Activated T-helper 1 cell treated with anti-CD3 and anti-CD28 coated beads, Interleukin-2, amount 50 U/mL, for 16 hours (primary cell): ENCODE data around the gene SLC6A4.

Source experiments
- DNase-seq, 2 donors: peaks; one replicate each; pipeline ENCODE4 v3.0.0-alpha.2; 2020; ENCODE audit warnings: low read depth in 1 of 2, low spot score in 1 of 2

Gene SLC6A4

DNA sequence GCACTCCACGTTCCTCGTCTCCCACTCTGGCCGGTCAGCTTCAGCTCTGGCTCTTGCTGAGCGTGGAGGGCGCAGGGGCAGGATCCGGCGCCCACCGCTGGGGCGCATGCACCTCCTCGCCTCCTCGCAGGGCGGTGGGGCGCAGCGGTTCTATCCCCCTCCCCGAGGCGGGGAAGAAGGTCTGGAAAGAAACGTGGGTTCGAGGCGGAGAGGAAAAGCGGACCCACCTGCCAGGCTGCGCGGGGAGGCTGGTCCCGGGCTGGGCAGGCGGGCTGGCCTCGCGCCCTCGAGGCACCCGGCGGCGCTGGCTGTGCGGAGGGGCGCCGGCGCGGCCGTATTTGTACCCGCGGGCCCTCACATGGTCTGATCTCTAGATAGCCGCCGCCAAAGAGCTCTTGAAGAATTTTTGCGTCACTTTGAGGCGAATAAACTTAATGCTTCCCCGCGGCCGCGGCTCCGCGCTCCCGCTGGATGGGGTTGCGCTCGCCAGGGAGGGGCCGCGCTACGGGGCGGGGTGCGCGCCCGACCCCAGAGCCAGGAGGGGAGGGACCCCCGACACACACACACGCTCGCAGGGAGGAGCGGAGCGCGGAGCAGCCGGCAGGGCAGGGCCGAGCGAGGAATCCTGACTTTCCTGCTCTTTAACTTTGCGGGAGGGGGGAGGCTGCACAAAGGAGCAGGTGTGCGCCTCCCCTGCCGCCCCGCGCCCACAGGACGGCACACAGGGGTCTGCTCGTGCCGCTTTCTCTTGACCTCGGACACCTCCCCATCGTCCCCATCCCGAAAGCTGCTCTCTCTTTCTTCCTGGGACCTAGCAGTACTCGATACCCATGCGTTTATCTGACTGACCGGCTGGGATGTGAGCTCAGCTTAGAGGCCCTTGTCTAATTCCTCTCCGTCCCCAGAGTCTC is at the start of gene SLC6A4:
SLC6A4 (minus strand) TSS at position 312 of the 911 bp plus-strand sequence. CDS start 13,739 bp downstream, outside the sequence.
- no peak for DNase-seq

- DNase-seq: no peak
Measured at GRCh38 chr17:30279156-30279555, 43.7 kb upstream of the SLC6A4 start.

GRCh38 chr17:30278032-30278431 is 42.5 kb upstream of the SLC6A4 start:
- no peak for DNase-seq

GRCh38 chr17:30275911-30276310 is 40.4 kb upstream of the SLC6A4 start:
- no peak for DNase-seq

- DNase-seq: no peak
Measured at GRCh38 chr17:30274887-30275286, 39.4 kb upstream of the SLC6A4 start.

GRCh38 chr17:30273373-30273772 is 37.9 kb upstream of the SLC6A4 start:
- DNase-seq: no peak

- DNase-seq: no peak
Measured at GRCh38 chr17:30271102-30271501, 35.6 kb upstream of the SLC6A4 start.

DNA sequence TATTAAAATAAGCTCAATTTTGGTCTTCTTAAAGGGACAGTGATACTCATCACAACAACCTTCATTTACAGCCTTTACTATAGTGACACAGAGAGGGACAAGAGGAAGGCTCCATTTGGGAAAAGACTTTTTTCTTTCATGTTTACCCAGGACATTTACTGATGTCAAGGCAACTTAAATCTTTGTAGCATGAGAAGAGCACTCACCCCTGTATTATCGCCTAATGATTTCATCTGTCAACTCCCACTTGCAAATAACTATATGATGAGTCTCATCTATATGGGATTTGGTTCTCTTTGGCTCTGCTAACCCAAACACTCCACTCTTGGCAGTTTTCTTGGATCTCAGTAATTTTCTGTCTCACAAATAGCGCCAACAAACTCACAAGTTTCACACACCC is 32.1 kb upstream of the SLC6A4 start:
- no peak for DNase-seq

GRCh38 chr17:30263552-30264333 is 28.2 kb upstream of the SLC6A4 start:
- DNase-seq: no peak

GRCh38 chr17:30256756-30257506 is 21.4 kb upstream of the SLC6A4 start:
- no peak for DNase-seq

DNA sequence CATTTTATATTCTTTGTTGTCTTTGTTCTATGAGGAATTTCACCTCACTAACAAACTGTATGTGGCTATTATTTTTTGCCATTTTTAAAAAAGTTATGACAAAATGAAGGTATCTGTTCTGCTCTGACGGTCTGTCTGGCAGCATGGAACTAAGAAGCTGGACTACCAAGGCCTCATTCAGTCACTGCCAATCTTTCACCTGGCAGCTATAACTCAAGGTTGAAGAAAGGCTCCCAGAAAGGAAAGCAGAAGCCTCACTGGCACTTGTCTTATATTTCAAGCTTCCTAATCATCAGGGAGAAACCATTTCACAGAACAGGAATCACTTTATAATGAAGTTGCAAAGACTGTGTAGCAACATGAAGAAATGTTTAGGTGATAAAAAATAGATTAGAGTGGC is 18.7 kb upstream of the SLC6A4 start:
- DNase-seq: no peak

DNA sequence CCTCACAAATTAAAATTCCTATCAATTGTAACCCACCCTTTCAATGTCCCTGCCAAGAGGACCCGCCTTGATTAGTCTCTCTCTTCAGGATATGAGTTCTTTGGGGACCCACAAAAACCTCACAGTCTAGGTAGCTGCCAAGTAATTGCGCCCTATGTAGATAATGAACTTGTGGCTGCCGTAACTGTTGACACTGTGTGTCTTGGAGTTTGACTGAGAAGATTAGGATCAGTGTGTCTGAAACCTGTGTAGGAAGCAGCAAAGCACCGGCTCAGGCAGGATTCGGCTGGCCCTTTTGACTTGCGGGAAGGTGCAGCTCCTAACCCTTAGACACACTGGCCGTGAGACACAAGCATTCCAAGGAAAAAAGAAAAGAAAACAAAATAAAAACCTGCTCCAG is 17.8 kb upstream of the SLC6A4 start:
- no peak for DNase-seq

GRCh38 chr17:30251931-30252330 is 16.4 kb upstream of the SLC6A4 start:
- DNase-seq: no peak

- DNase-seq: no peak
Measured at GRCh38 chr17:30249460-30249859, 14.0 kb upstream of the SLC6A4 start.

- DNase-seq: no peak
Measured at GRCh38 chr17:30248786-30249185, 13.3 kb upstream of the SLC6A4 start.

DNA sequence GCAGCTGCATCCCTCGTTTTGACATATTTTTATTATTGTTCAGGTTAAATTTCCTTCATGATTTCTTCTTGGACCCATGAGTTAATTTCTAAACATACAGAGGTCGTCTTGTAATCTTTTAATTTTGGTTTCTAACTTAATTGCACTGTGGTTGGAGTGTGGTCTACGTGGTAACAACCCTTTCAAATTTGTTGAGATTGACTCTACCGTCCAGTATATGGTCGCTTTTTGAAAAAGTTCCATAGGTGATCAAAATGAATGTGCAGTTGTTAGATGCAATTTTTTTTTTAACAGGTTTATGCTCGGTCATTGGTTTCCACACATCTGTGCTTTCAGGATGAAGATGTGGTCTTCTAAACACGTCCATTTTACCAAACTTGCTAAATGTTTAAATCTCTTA is 11.0 kb upstream of the SLC6A4 start:
- DNase-seq: no peak

DNA sequence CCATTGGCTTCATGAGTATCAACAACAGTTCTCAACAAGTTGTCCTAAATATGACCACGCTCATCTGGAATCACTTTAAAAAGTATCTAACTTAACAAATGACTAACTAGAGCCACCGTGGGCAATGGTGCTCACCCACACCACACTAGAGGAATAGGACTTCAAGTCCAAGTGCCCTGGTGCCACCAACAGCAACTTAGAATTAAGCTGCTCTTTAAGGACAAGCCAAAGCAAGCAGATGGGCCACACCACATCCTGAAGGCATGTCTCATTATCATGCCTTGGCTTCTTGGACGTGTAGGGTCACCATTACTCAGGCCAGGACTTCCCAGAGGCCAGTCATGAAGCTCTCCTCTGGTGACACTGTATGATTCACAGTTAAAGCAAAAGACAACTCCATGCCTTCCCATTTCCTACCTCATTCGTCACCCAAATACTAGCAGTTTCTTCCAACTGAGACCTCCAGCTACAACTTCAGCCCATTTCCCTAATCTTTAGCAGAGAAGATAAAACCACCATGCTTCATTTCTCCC is 9.4 kb upstream of the SLC6A4 start:
- DNase-seq: no peak

DNA sequence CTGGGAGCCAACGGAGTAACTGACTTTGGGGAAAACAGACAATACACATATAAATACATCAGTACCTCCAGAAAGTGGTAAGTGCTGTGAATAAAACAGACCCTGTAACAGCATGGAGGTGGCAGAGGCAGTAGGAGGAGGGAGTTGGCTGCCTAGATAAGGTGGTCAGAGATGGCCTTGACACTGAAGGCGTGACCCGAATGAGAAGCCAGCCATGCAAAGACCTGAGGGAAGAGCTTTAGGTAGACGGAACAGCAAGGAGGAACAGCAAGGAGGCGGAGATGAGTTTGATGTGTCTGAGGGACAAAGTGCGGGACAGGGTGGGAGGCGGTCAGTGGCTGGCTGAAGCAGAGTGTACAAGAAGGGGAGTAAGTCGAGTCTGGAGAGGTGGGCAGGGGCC is 8.1 kb upstream of the SLC6A4 start:
- no peak for DNase-seq

GRCh38 chr17:30243002-30243401 is 7.5 kb upstream of the SLC6A4 start:
- DNase-seq: no peak

DNA sequence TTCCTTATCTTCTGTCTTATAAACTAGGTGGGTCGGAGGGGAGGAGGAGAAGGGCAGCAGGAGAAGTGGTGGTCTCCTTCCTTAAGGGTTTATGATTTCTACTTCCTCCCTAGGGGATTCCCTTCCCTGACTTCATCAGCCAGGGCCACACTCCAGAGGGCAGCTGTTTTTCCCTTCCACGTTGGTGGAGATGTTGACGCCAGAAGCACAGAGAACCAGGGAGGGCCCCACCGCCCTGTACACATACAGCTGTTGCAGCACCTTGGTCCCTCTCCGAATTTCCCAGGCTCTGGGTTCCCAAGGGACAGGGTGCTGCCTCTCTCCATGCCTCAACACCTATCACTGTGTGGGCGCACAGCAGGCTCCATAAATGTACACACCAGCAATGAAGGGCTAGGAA is 5.6 kb upstream of the SLC6A4 start:
- no peak for DNase-seq

DNA sequence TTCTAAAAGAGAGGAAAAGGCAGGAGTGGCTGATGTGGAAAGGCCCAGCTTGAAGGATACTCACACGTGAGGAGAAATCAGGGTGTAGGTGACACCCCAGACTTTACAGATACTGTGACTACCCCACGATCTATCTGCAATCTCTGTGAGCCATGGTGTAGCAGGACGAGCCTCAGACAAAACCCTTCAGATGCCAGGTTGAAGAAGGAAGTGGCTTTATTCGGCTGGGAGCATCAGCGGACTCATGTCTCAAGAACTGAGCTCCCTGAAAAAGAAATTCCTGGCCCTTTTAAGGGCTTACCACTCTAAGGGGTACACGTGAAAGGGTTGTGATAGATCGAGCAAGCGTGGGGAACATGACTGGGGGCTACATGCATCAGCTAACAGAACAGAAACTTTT is 4.7 kb upstream of the SLC6A4 start:
- no peak for DNase-seq
